MCF 10A (cell line): Measurements from ENCODE around the gene TEX44. TPM values are rescaled to one million over a fixed set of nuclear protein-coding genes. Genes with fewer than 3 reads are reported as not detected.
"Not testable (repeated sequence)": the region's sequence is repeated elsewhere in the genome, so short reads cannot be mapped to it uniquely, and the experiment has no call there.

Source experiments
- BruUV-seq: library from RNA; stranded (reverse); fragments of 400-500 nt; replicated peaks from 2 replicates; lab custom pipeline; 2021; lab: Mats Ljungman, UMichigan
- CTCF ChIA-PET: fragments of 300-600 bp; sonication (Branson Sonifier 250); formaldehyde crosslinking; extraction: SDS; loops from one replicate; lab custom pipeline; 2021; ENCODE audit warnings: antibody characterized with exemption, inconsistent platforms; lab: Yijun Ruan, JAX
- POLR2A ChIA-PET: fragments of 300-600, 350-650 bp; sonication (Branson Sonifier 250); formaldehyde crosslinking; extraction: SDS; loops from one replicate; lab custom pipeline; 2020; ENCODE audit warnings: antibody characterized with exemption, inconsistent platforms; lab: Yijun Ruan, JAX
- DNase-seq: peaks from one replicate; pipeline ENCODE4 v3.0.0-alpha.2; 2018; ENCODE audit not compliant: unreplicated experiment
- H3K27ac Mint-ChIP-seq: one replicate; pipeline ENCODE4 v1.8.0; 2022; ENCODE audit warnings: mild to moderate bottlenecking, low read depth, mixed read lengths; ENCODE audit not compliant: unreplicated experiment
- H3K27me3 Mint-ChIP-seq: one replicate; pipeline ENCODE4 v1.8.0; 2022; ENCODE audit warnings: mixed read lengths; ENCODE audit not compliant: insufficient read depth, unreplicated experiment
- H3K36me3 Mint-ChIP-seq: one replicate; pipeline ENCODE4 v1.8.0; 2022; ENCODE audit warnings: mild to moderate bottlenecking, moderate library complexity, mixed read lengths; ENCODE audit not compliant: insufficient read depth, unreplicated experiment
- H3K4me1 Mint-ChIP-seq: one replicate; pipeline ENCODE4 v1.8.0; 2022; ENCODE audit warnings: mixed read lengths; ENCODE audit not compliant: insufficient read depth, unreplicated experiment
- H3K4me3 Mint-ChIP-seq: one replicate; pipeline ENCODE4 v1.8.0; 2022; ENCODE audit warnings: mild to moderate bottlenecking, moderate library complexity, mixed read lengths; ENCODE audit not compliant: unreplicated experiment
- H3K9me3 Mint-ChIP-seq: one replicate; pipeline ENCODE4 v1.8.0; 2022; ENCODE audit warnings: mixed read lengths; ENCODE audit not compliant: unreplicated experiment
- intact Hi-C: fragments of 100-400 bp; cut with micrococcal nuclease; formaldehyde crosslinking; loops from 2 replicates; pipeline ENCODE4 v1.14.1; 2022
- total RNA-seq: library from RNA; stranded (reverse); gene quantifications from 2 replicates; pipeline ENCODE4 v1.2.3, GENCODE V29; 2022
- TF ChIP-seq, protein P1 (sequence below): fragments of 200-600 bp; IDR thresholded peaks from one replicate; pipeline ENCODE4 v1.8.0; 2022; ENCODE audit warnings: antibody characterized with exemption, mild to moderate bottlenecking; ENCODE audit not compliant: unreplicated experiment

Gene TEX44
- total RNA-seq, 1 experiment from 2014 or later = not detected

DNA sequence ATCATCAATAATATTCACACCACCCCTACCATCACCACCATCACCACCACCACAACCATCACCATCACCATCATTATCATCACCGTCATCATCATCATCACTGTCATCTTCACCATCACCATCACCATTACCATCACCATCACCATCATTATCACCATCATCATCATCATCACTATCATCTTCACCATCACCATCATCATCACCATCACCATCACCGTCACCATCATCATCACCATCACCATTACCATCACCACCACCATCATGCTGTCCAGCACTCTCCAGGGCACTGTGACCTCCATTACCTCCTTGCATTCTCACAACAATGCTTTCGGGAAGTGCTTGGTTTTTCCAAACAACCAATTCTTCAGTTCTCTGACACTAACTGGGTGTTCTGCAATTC lies 13.1 kb upstream of the TEX44 start:
- TF ChIP-seq, protein P1, sequence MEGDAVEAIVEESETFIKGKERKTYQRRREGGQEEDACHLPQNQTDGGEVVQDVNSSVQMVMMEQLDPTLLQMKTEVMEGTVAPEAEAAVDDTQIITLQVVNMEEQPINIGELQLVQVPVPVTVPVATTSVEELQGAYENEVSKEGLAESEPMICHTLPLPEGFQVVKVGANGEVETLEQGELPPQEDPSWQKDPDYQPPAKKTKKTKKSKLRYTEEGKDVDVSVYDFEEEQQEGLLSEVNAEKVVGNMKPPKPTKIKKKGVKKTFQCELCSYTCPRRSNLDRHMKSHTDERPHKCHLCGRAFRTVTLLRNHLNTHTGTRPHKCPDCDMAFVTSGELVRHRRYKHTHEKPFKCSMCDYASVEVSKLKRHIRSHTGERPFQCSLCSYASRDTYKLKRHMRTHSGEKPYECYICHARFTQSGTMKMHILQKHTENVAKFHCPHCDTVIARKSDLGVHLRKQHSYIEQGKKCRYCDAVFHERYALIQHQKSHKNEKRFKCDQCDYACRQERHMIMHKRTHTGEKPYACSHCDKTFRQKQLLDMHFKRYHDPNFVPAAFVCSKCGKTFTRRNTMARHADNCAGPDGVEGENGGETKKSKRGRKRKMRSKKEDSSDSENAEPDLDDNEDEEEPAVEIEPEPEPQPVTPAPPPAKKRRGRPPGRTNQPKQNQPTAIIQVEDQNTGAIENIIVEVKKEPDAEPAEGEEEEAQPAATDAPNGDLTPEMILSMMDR = no peak
- H3K9me3 Mint-ChIP-seq = peaks cover 16% of the 10 kb centered on the region
- H3K4me3 Mint-ChIP-seq = no peak overlapping the region
- H3K36me3 Mint-ChIP-seq = no peaks in the 10 kb centered on the region
- POLR2A ChIA-PET = interaction anchor here (0.8 kb wide), 1 partner anchor 30 kb away, joined by 5 read pairs; no protein-coding TSS in a partner anchor
- no peak overlapping the region for H3K27ac Mint-ChIP-seq
- H3K4me1 Mint-ChIP-seq = no peaks in the 10 kb centered on the region
- H3K27me3 Mint-ChIP-seq = peaks cover 14% of the 10 kb centered on the region
- intact Hi-C loops = no loop called here
- no peak for DNase-seq
- no TSS peak for BruUV-seq
- CTCF ChIA-PET = interaction anchor here (0.6 kb wide), 1 partner anchor 40 kb away, joined by 3 read pairs; no protein-coding TSS in a partner anchor

DNA sequence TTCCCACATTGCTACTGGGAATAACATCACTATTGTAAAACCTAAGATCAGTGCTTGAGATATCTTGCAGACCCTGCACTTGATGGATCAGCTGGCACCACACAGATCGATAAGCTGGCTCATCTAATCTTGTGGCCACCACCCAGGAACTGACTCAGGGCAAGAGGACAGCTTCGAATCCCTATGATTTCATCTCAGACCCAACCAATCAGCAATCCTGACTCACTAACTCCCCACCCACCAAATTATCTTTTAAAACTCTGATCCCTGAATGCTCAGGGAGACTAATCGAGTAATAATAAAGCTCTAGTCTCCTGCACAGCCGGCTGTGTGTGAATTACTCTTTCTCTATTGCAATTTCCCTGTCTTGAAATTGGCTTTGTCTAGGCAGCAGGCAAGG lies 11.3 kb upstream of the TEX44 start:
- ChIA-PET POLR2A (no interaction called here), CTCF (interaction anchor here (0.9 kb wide), 1 partner anchor 20 kb away, joined by 5 read pairs; no protein-coding TSS in a partner anchor)
- BruUV-seq = no TSS peak
- intact Hi-C loops = no loop called here
- H3K4me1 Mint-ChIP-seq = no peaks in the 10 kb centered on the region
- peaks cover 14% of the 10 kb centered on the region for H3K27me3 Mint-ChIP-seq
- peaks cover 16% of the 10 kb centered on the region for H3K9me3 Mint-ChIP-seq
- no peaks in the 10 kb centered on the region for H3K36me3 Mint-ChIP-seq
- H3K27ac Mint-ChIP-seq = no peak overlapping the region
- H3K4me3 Mint-ChIP-seq = no peak overlapping the region
- TF ChIP-seq, protein P1 = no peak
- DNase-seq = no peak

DNA sequence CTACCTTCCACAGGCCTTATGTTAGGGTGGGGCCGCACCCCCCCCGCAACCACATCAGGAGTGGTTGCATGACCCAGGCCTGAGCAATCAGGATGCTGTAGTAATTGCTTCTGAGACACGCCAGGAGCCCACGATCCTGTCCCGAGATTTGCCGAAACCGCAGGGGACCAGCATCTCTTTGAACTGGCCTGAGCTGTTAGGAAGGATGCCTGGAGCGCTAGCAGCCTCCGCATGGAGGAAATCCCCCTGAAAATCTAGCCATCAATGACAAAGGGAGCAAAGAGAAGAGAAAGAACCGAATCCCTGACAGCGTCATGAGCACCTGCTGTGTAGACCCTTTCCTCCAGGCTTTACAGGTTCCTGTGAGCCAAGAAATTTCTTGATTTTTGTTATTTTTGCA lies 8.7 kb upstream of the TEX44 start:
- intact Hi-C loops = no loop called here
- BruUV-seq = no TSS peak
- H3K27me3 Mint-ChIP-seq = peaks cover 13% of the 10 kb centered on the region
- H3K36me3 Mint-ChIP-seq = no peaks in the 10 kb centered on the region
- ChIA-PET CTCF (interaction anchor here (0.6 to 1.0 kb wide), 3 partner anchors 25 to 480 kb away, joined by 3 to 4 read pairs (median 4); no protein-coding TSS in a partner anchor), POLR2A (interaction anchor here (1.0 kb wide), 1 partner anchor 17 kb away, joined by 3 read pairs; no protein-coding TSS in a partner anchor)
- no peak overlapping the region for H3K4me3 Mint-ChIP-seq
- H3K27ac Mint-ChIP-seq = no peak overlapping the region
- no peak for DNase-seq
- H3K4me1 Mint-ChIP-seq = no peaks in the 10 kb centered on the region
- H3K9me3 Mint-ChIP-seq = peaks cover 10% of the 10 kb centered on the region
- TF ChIP-seq, protein P1 = no peak

DNA sequence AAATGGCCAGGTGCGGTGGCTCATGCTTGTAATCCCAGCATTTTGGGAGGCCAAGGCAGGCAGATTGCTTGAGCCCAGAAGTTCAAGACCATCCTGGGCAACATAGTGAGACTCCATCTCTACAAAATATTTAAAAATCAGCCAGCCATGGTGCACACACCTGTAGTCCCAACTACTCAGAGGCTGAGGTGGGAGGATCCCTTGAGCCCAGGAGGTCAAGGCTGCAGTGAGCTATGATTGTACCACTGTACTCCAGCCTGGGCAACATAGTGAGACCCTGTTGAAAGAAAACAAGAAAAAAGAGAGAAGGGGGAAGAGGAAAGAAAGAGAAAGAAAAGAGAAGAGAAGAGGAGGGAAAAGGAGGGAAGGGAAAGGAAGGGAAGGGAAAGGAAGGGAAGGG lies 4.9 kb upstream of the TEX44 start:
- H3K4me1 Mint-ChIP-seq, H3K27me3 Mint-ChIP-seq, H3K27ac Mint-ChIP-seq, H3K36me3 Mint-ChIP-seq, intact Hi-C loops, DNase-seq, H3K4me3 Mint-ChIP-seq, BruUV-seq, H3K9me3 Mint-ChIP-seq: not testable (repeated sequence)
- ChIA-PET CTCF (interaction anchor here (0.6 kb wide), 1 partner anchor 60 kb away, joined by 3 read pairs; no protein-coding TSS in a partner anchor), POLR2A (interaction anchor here (0.7 kb wide), 1 partner anchor 27 kb away, joined by 5 read pairs; no protein-coding TSS in a partner anchor)
